ENCODE results near the gene TRIM31.

The TRIM31 gene

DNA sequence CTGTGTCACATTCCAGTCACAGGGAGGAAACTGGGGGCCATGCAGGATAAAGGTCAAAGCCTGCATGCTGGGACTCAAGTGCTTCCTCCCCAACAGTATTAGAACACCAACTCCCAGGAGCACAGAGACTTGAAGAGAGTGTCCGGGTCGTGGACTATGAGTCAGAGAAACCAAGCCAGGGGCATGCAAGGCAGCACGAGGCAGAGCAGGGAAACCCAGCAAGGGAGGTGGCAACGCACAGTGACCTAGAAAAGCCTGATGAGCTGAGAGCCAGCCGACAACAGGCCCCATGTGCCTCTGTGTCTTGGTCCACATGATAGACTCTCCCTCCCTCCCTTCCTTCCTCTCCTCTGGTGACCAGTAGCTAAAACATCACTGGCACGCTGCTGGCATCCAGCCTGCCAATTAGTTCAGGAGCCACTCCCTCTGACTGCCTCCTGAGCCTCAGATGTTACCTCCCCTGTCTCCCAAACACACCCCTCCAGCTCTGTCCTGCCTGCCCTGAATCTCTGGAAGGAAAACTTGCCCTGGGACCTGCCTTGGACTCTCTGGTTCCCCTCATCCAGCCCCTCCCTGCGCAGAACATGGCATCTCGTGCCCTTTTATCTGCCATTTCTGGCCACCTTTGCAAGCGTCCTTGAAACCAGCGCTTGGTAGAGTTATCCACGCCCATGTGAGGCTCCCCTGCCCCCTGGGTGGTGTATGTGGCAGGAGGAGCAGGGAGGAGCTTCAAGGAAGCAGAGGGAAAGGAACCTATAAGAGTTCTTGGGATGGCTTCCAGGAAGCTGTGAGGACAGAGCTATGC, 21.1 kb downstream of the TRIM31 start:
- TF ChIP-seq, protein P1, sequence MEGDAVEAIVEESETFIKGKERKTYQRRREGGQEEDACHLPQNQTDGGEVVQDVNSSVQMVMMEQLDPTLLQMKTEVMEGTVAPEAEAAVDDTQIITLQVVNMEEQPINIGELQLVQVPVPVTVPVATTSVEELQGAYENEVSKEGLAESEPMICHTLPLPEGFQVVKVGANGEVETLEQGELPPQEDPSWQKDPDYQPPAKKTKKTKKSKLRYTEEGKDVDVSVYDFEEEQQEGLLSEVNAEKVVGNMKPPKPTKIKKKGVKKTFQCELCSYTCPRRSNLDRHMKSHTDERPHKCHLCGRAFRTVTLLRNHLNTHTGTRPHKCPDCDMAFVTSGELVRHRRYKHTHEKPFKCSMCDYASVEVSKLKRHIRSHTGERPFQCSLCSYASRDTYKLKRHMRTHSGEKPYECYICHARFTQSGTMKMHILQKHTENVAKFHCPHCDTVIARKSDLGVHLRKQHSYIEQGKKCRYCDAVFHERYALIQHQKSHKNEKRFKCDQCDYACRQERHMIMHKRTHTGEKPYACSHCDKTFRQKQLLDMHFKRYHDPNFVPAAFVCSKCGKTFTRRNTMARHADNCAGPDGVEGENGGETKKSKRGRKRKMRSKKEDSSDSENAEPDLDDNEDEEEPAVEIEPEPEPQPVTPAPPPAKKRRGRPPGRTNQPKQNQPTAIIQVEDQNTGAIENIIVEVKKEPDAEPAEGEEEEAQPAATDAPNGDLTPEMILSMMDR (IDR thresholded peaks at IDR 0.05; ENCODE audit: low read depth, low read length, missing control alignments): no peak
- peaks cover 16% of the 10 kb centered on the region for H3K27me3 ChIP-seq (replicated peaks)
- H3K27ac ChIP-seq: no peak overlapping the region
- no peak overlapping the region for H3K4me3 ChIP-seq (ENCODE audit: low read depth, low read length)
- H3K36me3 ChIP-seq (replicated peaks): no peaks in the 10 kb centered on the region
- in situ Hi-C loops (cut with HindIII; ENCODE audit: low pct_ligation_motif_present, low sequenced_read_pairs): no loop called here
- DNase-seq: no peak

DNA sequence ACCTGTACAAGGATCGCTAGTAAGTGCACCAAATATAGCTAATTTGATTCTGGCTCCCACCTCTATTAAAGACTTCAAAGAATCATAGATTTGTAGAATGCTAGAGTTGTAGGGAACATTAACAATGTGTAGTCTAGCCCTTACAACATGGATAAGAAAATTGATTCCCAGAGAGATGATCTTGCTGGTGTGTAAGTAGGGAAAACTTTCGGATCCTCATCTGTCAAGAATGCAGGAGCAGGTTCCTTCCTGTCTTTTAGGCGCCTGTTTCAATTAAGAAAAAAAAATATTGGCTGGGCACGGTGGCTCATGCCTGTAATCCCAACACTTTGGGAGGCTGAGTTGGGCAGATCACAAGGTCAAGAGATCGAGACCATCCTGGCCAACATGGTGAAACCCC, 25.0 kb downstream of the TRIM31 start:
- no peak for DNase-seq
- H3K27ac ChIP-seq: no peak overlapping the region
- no peaks in the 10 kb centered on the region for H3K36me3 ChIP-seq (replicated peaks)
- H3K4me3 ChIP-seq (ENCODE audit: low read depth, low read length): no peak overlapping the region
- H3K27me3 ChIP-seq (replicated peaks): peaks cover 10% of the 10 kb centered on the region
- in situ Hi-C loops (cut with HindIII; ENCODE audit: low pct_ligation_motif_present, low sequenced_read_pairs): no loop called here
- TF ChIP-seq, protein P1 (IDR thresholded peaks at IDR 0.05; ENCODE audit: low read depth, low read length, missing control alignments): no peak

DNA sequence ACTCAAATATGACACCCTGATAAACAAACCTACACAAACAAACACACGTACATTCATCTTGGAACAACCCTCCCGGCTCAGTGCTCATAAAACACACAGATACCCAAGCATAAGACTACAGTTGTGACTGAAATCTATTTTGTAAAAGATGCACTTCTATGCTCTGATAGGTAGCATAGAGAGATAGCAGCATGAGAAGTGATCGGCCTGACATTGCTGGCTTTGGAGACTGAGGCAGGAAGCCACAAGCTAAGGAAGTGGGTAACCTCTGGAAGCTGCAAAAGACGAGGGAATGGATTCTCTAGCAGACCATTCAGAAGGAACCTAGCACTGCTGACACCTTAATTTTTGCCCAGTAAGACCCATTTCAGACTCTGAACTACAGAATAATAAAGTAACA, 35.7 kb downstream of the TRIM31 start:
- Histone ChIP-seq H3K4me3 (ENCODE audit: low read depth, low read length) (no peak overlapping the region), H3K27me3 (replicated peaks) (peaks cover 57% of the 10 kb centered on the region), H3K36me3 (replicated peaks) (no peaks in the 10 kb centered on the region), H3K27ac (no peak overlapping the region)
- in situ Hi-C loops (cut with HindIII; ENCODE audit: low pct_ligation_motif_present, low sequenced_read_pairs): no loop called here
- no peak for DNase-seq
- TF ChIP-seq, protein P1 (IDR thresholded peaks at IDR 0.05; ENCODE audit: low read depth, low read length, missing control alignments): no peak

DNA sequence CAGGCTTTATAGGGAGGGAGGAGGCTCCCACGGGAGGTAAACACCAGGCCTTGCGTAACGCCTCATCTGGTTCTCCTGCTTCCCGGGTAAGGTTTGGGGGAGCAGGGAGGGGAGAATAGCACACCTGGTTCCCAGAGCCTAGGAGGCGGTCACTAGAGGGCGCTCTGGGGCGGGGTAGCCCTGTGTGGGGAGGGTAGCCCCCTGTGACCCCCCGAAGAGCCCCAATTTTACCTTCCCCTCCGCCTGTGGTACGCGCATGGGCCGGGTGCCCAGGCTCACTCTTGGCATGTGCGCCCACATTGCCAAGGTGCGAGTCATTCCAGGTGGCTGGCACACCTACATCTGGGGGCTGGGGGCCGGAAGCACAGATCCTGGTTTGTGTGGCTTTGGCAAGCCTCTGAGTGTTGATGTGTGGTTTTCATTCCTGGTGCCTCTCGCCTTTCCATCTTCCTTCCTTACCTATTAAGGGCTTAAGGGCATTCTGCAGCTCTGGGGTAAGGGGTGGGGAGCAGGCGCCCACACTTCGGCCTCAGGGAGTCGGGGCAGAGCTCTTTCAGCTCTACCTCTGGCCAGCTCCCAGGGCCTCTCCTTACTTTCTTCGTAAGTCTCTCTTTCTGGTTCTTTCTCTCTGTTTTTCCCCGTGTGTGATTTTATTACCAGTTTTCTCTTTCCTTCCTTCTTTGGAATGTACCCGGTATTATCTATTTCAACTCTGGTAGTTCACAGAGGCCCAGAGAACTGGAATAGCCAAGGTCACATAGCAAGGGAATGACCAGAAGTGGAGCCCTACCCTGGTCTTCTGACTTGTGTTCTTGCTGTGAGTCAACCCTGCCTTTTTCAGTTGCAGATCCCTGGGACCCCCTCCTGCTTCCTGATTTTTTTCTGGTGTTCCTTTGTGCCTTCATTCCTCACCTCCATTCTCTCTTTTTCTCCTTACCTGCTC, 36.8 kb downstream of the TRIM31 start:
- Histone ChIP-seq H3K27me3 (replicated peaks) (peaks cover 58% of the 10 kb centered on the region), H3K27ac (no peak overlapping the region), H3K36me3 (replicated peaks) (no peaks in the 10 kb centered on the region), H3K4me3 (ENCODE audit: low read depth, low read length) (no peak overlapping the region)
- TF ChIP-seq, protein P1 (IDR thresholded peaks at IDR 0.05; ENCODE audit: low read depth, low read length, missing control alignments): peak; percentile 57
- in situ Hi-C loops (cut with HindIII; ENCODE audit: low pct_ligation_motif_present, low sequenced_read_pairs): no loop called here
- DNase-seq: no peak

DNA sequence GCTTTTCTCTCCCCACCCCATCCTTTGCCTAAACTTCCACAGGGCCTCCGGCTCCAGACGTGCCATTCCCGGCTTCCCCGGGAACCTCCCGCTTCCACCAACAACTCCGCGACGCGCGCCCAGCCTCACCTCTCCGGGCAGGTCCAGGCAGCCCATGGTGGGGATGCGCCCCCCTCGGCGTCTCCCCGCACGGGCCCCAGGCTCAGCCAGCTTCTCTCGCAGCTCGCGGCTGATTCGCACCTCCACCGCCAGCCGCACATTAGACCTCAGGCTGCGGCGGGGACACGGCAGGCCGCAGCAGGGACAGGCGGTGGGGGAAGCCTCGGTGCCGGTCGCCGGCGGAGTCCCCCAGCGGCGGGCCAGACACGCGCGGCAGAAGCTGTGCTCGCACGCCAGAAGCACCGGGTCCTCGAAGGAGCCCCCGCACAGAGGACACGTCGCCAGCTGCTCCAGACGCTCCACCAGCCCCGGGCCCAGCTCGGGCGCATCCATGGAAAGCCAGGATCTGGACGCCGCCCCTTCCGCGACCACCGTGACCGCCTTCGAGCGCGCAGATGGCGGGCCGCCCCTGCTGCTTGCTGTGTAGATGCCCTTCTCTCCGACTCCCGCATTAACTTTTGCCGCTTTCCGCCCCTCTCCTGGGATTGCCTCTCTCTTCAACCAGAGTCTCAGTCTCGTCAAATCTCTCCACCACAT, 37.6 kb downstream of the TRIM31 start, which contains the start of gene RNF39:
TSS of gene RNF39 (minus strand) at position 676 of the 696 bp plus-strand sequence. CDS start at position 492, 184 bp downstream.
- Histone ChIP-seq H3K27me3 (replicated peaks) (peaks cover 58% of the 10 kb centered on the region), H3K36me3 (replicated peaks) (no peaks in the 10 kb centered on the region), H3K4me3 (ENCODE audit: low read depth, low read length) (no peak within 1 kb of the TSS), H3K27ac (no peak within 1 kb of the TSS)
- no peak for DNase-seq
- TF ChIP-seq, protein P1 (IDR thresholded peaks at IDR 0.05; ENCODE audit: low read depth, low read length, missing control alignments): no peak
- in situ Hi-C loops (cut with HindIII; ENCODE audit: low pct_ligation_motif_present, low sequenced_read_pairs): no loop called here

All from brain microvascular endothelial cell (primary cell).